K562 (cell line): ENCODE data around the gene OR51G2.

Experiments used
- CBFB ChIP-seq: sonication (generic); formaldehyde crosslinking; IDR thresholded peaks from 2 replicates; pipeline ENCODE4 v1.4.0; 2020; ENCODE audit warnings: mild to moderate bottlenecking, missing genetic modification reagents
- EZH2 ChIP-seq: IDR thresholded peaks from 2 replicates; pipeline ENCODE4 v1.6.1; 2012; ENCODE audit warnings: low read depth, mild to moderate bottlenecking, inconsistent platforms, low read length, borderline replicate concordance
- PTBP1 ChIP-seq: fragments of 200-400 bp; formaldehyde crosslinking; IDR thresholded peaks from 2 replicates; pipeline ENCODE4 v1.6.1; 2017; ENCODE audit warnings: low read depth, low read length
- TCF7 ChIP-seq: sonication (generic); IDR thresholded peaks from 2 replicates; pipeline ENCODE4 v1.6.1; 2016; ENCODE audit warnings: antibody characterized with exemption, borderline replicate concordance
- ZBED1 ChIP-seq: IDR thresholded peaks from 2 replicates; pipeline ENCODE4 v1.6.1; 2014
- TF ChIP-seq, protein P1 (sequence below): fragments of 450-650 bp; conservative IDR thresholded peaks from 2 replicates; pipeline ENCODE4 v1.6.1; 2016; ENCODE audit warnings: missing genetic modification characterization, low read depth, mild to moderate bottlenecking, control low read depth, missing compliant biosample characterization

GRCh38 chr11:4882543-4882942, 36.6 kb downstream of the OR51G2 start:
- TF ChIP-seq EZH2 (no peak), ZBED1 (no peak), PTBP1 (no peak), TCF7 (no peak), CBFB (CRISPR knock-in tag) (no peak)
- TF ChIP-seq, protein P1, sequence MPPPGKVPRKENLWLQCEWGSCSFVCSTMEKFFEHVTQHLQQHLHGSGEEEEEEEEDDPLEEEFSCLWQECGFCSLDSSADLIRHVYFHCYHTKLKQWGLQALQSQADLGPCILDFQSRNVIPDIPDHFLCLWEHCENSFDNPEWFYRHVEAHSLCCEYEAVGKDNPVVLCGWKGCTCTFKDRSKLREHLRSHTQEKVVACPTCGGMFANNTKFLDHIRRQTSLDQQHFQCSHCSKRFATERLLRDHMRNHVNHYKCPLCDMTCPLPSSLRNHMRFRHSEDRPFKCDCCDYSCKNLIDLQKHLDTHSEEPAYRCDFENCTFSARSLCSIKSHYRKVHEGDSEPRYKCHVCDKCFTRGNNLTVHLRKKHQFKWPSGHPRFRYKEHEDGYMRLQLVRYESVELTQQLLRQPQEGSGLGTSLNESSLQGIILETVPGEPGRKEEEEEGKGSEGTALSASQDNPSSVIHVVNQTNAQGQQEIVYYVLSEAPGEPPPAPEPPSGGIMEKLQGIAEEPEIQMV (tag), result no peak
